Activated B cell treated with CpG ODN at 0.5 μM for 24 hours (primary cell): ENCODE results near the gene MCRIP2. TPM values are rescaled to one million over a fixed set of nuclear protein-coding genes. Genes with fewer than 3 reads are reported as not detected.

Experiments used
- ATAC-seq: fragments of 200-7000 bp; cut with Tn5 transposase; one replicate; pipeline ENCODE4 v1.10.0; 2021; ENCODE audit warnings: low read depth, mild to moderate bottlenecking, moderate library complexity
- CTCF ChIA-PET: fragments of 350-600 bp; sonication (Branson Sonifier 250); formaldehyde crosslinking; loops from one replicate; lab custom pipeline; 2021; ENCODE audit warnings: antibody characterized with exemption; lab: Charles Lee
- POLR2A ChIA-PET: fragments of 350-600 bp; sonication (Branson Sonifier 250); formaldehyde crosslinking; loops from one replicate; lab custom pipeline; 2021; ENCODE audit warnings: antibody characterized with exemption; lab: Charles Lee
- DNase-seq: peaks from one replicate; pipeline ENCODE4 v3.0.0; 2022
- H3K27ac Mint-ChIP-seq: one replicate; pipeline ENCODE4 v1.8.0; 2020; ENCODE audit warnings: mixed read lengths
- H3K27me3 Mint-ChIP-seq: one replicate; pipeline ENCODE4 v1.8.0; 2021; ENCODE audit warnings: mixed read lengths
- H3K36me3 Mint-ChIP-seq: one replicate; pipeline ENCODE4 v1.8.0; 2021; ENCODE audit warnings: low read depth, mixed read lengths
- H3K4me1 Mint-ChIP-seq: one replicate; pipeline ENCODE4 v1.8.0; 2021; ENCODE audit warnings: mixed read lengths
- H3K4me3 Mint-ChIP-seq: one replicate; pipeline ENCODE4 v1.8.0; 2020; ENCODE audit warnings: mild to moderate bottlenecking, mixed read lengths
- H3K9me3 Mint-ChIP-seq: one replicate; pipeline ENCODE4 v1.8.0; 2020; ENCODE audit warnings: mixed read lengths
- CTCF ChIP-seq: fragments of 200-600 bp; IDR thresholded peaks from one replicate; pipeline ENCODE4 v1.8.0; 2022; ENCODE audit warnings: antibody characterized with exemption, mild to moderate bottlenecking
- intact Hi-C: fragments of 100-400 bp; cut with micrococcal nuclease; formaldehyde crosslinking; loops from one replicate; pipeline ENCODE4 v1.15.1; 2024
- total RNA-seq: library from RNA; stranded (reverse); gene quantifications from 2 replicates; pipeline ENCODE4 v1.2.3, GENCODE V29; 2022

The MCRIP2 gene
- total RNA-seq, 1 donor from 2014 or later: 38.9 TPM

- H3K4me3 Mint-ChIP-seq: no peak overlapping the region
- ChIA-PET POLR2A (no interaction called here), CTCF (no interaction called here)
- H3K4me1 Mint-ChIP-seq: peaks cover 2% of the 10 kb centered on the region
- no peak for TF ChIP-seq CTCF
- H3K9me3 Mint-ChIP-seq: no peaks in the 10 kb centered on the region
- no peak overlapping the region for H3K27ac Mint-ChIP-seq
- H3K36me3 Mint-ChIP-seq: no peaks in the 10 kb centered on the region
- H3K27me3 Mint-ChIP-seq: no peaks in the 10 kb centered on the region
- intact Hi-C loops: no loop called here
- ATAC-seq: no peak
- no peak for DNase-seq
Measured at GRCh38 chr16:654034-654433, 12.4 kb downstream of the MCRIP2 start.

GRCh38 chr16:657487-657886 is 15.9 kb downstream of the MCRIP2 start:
- intact Hi-C loops: no loop called here
- TF ChIP-seq CTCF: no peak
- Mint-ChIP-seq H3K27me3 (no peaks in the 10 kb centered on the region), H3K36me3 (no peaks in the 10 kb centered on the region), H3K4me3 (no peak overlapping the region), H3K9me3 (no peaks in the 10 kb centered on the region), H3K4me1 (peaks cover 7% of the 10 kb centered on the region), H3K27ac (no peak overlapping the region)
- DNase-seq (no peak), ATAC-seq (no peak)
- POLR2A ChIA-PET: interaction anchor here (0.6 kb wide), 1 partner anchor 164 kb away, joined by 8 read pairs; no protein-coding TSS in a partner anchor
- CTCF ChIA-PET: no interaction called here

GRCh38 chr16:658679-659571 is 17.3 kb downstream of the MCRIP2 start:
- peaks cover 7% of the 10 kb centered on the region for H3K4me1 Mint-ChIP-seq
- no peak for TF ChIP-seq CTCF
- intact Hi-C loops: no loop called here
- no peak overlapping the region for H3K27ac Mint-ChIP-seq
- ChIA-PET POLR2A (interaction anchor here (1.0 to 1.9 kb wide), 2 partner anchors 10 to 23 kb away, joined by 3 to 11 read pairs; partner anchors contain the start of genes METTL26 and WDR90), CTCF (no interaction called here)
- ATAC-seq: no peak
- H3K36me3 Mint-ChIP-seq: no peaks in the 10 kb centered on the region
- DNase-seq: no peak
- H3K4me3 Mint-ChIP-seq: no peak overlapping the region
- H3K9me3 Mint-ChIP-seq: no peaks in the 10 kb centered on the region
- no peaks in the 10 kb centered on the region for H3K27me3 Mint-ChIP-seq

- ChIA-PET CTCF (no interaction called here), POLR2A (interaction anchor here (0.6 to 1.9 kb wide), 3 partner anchors 10 to 23 kb away, joined by 3 to 11 read pairs (median 6); partner anchors contain the start of genes METTL26 and WDR90)
- intact Hi-C loops: loop anchor here (1.0 to 2.0 kb wide), 6 partner anchors 10 to 267 kb away; partner anchors contain the start of genes METTL26 and WDR90
- DNase-seq (no peak), ATAC-seq (no peak)
- Mint-ChIP-seq H3K27ac (no peak overlapping the region), H3K27me3 (no peaks in the 10 kb centered on the region), H3K9me3 (no peaks in the 10 kb centered on the region), H3K4me3 (no peak overlapping the region), H3K4me1 (peaks cover 7% of the 10 kb centered on the region), H3K36me3 (no peaks in the 10 kb centered on the region)
- TF ChIP-seq CTCF: no peak
Measured at GRCh38 chr16:659618-660017, 18.0 kb downstream of the MCRIP2 start.

GRCh38 chr16:660132-660458 is 18.5 kb downstream of the MCRIP2 start:
- CTCF ChIA-PET: no interaction called here
- H3K4me1 Mint-ChIP-seq: peaks cover 7% of the 10 kb centered on the region
- no peak overlapping the region for H3K27ac Mint-ChIP-seq
- H3K27me3 Mint-ChIP-seq: no peaks in the 10 kb centered on the region
- no peak for TF ChIP-seq CTCF
- intact Hi-C loops: loop anchor here (1.0 to 2.0 kb wide), 6 partner anchors 11 to 267 kb away; partner anchors contain the start of genes METTL26 and WDR90
- no peaks in the 10 kb centered on the region for H3K9me3 Mint-ChIP-seq
- ATAC-seq (no peak), DNase-seq (no peak)
- POLR2A ChIA-PET: interaction anchor here (0.6 to 1.9 kb wide), 3 partner anchors 20 to 24 kb away, joined by 4 to 11 read pairs (median 6); partner anchors contain the start of genes METTL26 and STUB1
- no peaks in the 10 kb centered on the region for H3K36me3 Mint-ChIP-seq
- no peak overlapping the region for H3K4me3 Mint-ChIP-seq
